ENCODE measurements around the gene AGAP6. TPM values are rescaled to one million over a fixed set of nuclear protein-coding genes. Genes with fewer than 3 reads are reported as not detected.
"Not testable (repeated sequence)": the region's sequence is repeated elsewhere in the genome, so short reads cannot be mapped to it uniquely, and the experiment has no call there.

The AGAP6 gene
- total and polyA plus RNA-seq, 2 donors (not counting 3 experiments of a cell fraction or from before 2014, with no cell fraction given): 12.7 to 14.7 TPM

GRCh38 chr10:50020451-50021024 is 32.3 kb downstream of the AGAP6 start:
- H3K27ac ChIP-seq (ENCODE audit: insufficient read depth, low read depth, low read length); H3K9me3 ChIP-seq (replicated peaks; ENCODE audit: control insufficient read depth, insufficient read depth, low read length); BruUV-seq (replicated peaks); H3K36me3 ChIP-seq (ENCODE audit: control insufficient read depth in 2 of 2, extremely low read depth in 1 of 2, insufficient read depth in 2 of 2, low read length in 2 of 2); DNase-seq (ENCODE audit: low read depth, low spot score); H3K9ac ChIP-seq (replicated peaks; ENCODE audit: extremely low read depth, insufficient read depth, low read length); H2AFZ ChIP-seq (ENCODE audit: low read depth, low read length); H3K4me2 ChIP-seq (ENCODE audit: insufficient read depth, low read length); FAIRE-seq; POLR2A ChIA-PET; H3K27me3 ChIP-seq (ENCODE audit: control insufficient read depth in 2 of 2, insufficient read depth in 2 of 2, low read length in 2 of 2); H3K9me1 ChIP-seq (replicated peaks; ENCODE audit: control insufficient read depth, extremely low read depth, insufficient read depth, low read length); intact Hi-C loops (cut with micrococcal nuclease); dilution Hi-C loops (cut with MboI; ENCODE audit: extremely low pct_ligation_motif_present, low sequenced_read_pairs); CTCF ChIA-PET; H3K79me2 ChIP-seq (ENCODE audit: control insufficient read depth, insufficient read depth, low read length); H3K4me3 ChIP-seq (replicated peaks in 1 of 3; ENCODE audit: insufficient read depth in 1 of 3, low read depth in 1 of 3, low read length in 3 of 3); H3K4me1 ChIP-seq (ENCODE audit: control insufficient read depth, extremely low read depth, insufficient read depth, low read length); H4K20me1 ChIP-seq (replicated peaks; ENCODE audit: control insufficient read depth, extremely low read depth, insufficient read depth, low read length): not testable (repeated sequence)

DNA sequence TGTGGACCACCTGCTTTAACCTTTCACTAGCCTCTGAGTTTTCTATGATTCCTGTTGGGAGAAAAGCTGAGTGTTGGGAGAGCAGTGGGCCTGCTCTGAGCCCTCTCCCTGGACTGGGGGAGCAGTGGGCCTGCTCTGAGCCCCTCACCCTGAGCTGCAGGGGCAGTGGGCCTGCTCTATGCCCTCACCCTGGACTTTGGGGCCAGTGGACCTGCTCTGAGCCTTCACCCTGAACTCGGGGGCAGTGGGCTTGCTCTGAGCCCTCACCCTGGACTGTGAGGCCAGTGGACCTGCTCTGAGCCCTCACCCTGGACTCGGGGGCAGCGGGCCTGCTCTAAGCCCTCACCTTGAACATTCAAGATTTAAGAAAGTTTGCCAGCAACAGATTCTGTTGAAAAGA is 33.4 kb downstream of the AGAP6 start:
- no peak for FAIRE-seq
- no TSS peak for BruUV-seq (replicated peaks)

More for the DNA sequence above, 33.4 kb downstream of the AGAP6 start:
- DNase-seq (ENCODE audit: low read depth, low spot score): no peak
- Histone ChIP-seq H3K4me3 (replicated peaks in 1 of 3; ENCODE audit: insufficient read depth in 1 of 3, low read depth in 1 of 3, low read length in 3 of 3) (no peak overlapping the region), H3K36me3 (ENCODE audit: control insufficient read depth in 2 of 2, extremely low read depth in 1 of 2, insufficient read depth in 2 of 2, low read length in 2 of 2) (no peaks in the 10 kb centered on the region), H3K27ac (ENCODE audit: insufficient read depth, low read depth, low read length) (no peak overlapping the region), H3K4me1 (ENCODE audit: control insufficient read depth, extremely low read depth, insufficient read depth, low read length) (no peaks in the 10 kb centered on the region), H4K20me1 (replicated peaks; ENCODE audit: control insufficient read depth, extremely low read depth, insufficient read depth, low read length) (no peaks in the 10 kb centered on the region), H2AFZ (ENCODE audit: low read depth, low read length) (no peak overlapping the region), H3K9me1 (replicated peaks; ENCODE audit: control insufficient read depth, extremely low read depth, insufficient read depth, low read length) (no peaks in the 10 kb centered on the region), H3K27me3 (ENCODE audit: control insufficient read depth in 2 of 2, insufficient read depth in 2 of 2, low read length in 2 of 2) (peaks cover 4 to 6% of the 10 kb centered on the region in 2 experiments), H3K4me2 (ENCODE audit: insufficient read depth, low read length) (no peak overlapping the region), H3K9me3 (replicated peaks; ENCODE audit: control insufficient read depth, insufficient read depth, low read length) (no peaks in the 10 kb centered on the region), H3K79me2 (ENCODE audit: control insufficient read depth, insufficient read depth, low read length) (no peaks in the 10 kb centered on the region), H3K9ac (replicated peaks; ENCODE audit: extremely low read depth, insufficient read depth, low read length) (no peak overlapping the region)
- dilution Hi-C loops (cut with MboI; ENCODE audit: extremely low pct_ligation_motif_present, low sequenced_read_pairs): no loop called here
- TF ChIP-seq GATA2 (IDR thresholded peaks at IDR 0.05; ENCODE audit: insufficient read depth, insufficient read length, low read depth, low read length) (no peak), POLR2A (IDR thresholded peaks at IDR 0.05; ENCODE audit: low read depth, low read length) (no peak), FOS (IDR thresholded peaks at IDR 0.05; ENCODE audit: borderline replicate concordance, insufficient read depth, low read length) (no peak), MYC (IDR thresholded peaks at IDR 0.05; ENCODE audit: low read depth, low read length) (no peak), EZH2 (IDR thresholded peaks at IDR 0.05; ENCODE audit: borderline replicate concordance, low read depth, low read length, severe bottlenecking) (no peak), POLR2AphosphoS5 (IDR thresholded peaks at IDR 0.05; ENCODE audit: insufficient read depth, low read depth, low read length) (no peak), JUN (IDR thresholded peaks at IDR 0.05; ENCODE audit: borderline replicate concordance, insufficient read depth, insufficient read length, low read depth) (no peak), MAX (IDR thresholded peaks at IDR 0.05; ENCODE audit: insufficient read depth, insufficient read length) (no peak)
- TF ChIP-seq, protein P1, sequence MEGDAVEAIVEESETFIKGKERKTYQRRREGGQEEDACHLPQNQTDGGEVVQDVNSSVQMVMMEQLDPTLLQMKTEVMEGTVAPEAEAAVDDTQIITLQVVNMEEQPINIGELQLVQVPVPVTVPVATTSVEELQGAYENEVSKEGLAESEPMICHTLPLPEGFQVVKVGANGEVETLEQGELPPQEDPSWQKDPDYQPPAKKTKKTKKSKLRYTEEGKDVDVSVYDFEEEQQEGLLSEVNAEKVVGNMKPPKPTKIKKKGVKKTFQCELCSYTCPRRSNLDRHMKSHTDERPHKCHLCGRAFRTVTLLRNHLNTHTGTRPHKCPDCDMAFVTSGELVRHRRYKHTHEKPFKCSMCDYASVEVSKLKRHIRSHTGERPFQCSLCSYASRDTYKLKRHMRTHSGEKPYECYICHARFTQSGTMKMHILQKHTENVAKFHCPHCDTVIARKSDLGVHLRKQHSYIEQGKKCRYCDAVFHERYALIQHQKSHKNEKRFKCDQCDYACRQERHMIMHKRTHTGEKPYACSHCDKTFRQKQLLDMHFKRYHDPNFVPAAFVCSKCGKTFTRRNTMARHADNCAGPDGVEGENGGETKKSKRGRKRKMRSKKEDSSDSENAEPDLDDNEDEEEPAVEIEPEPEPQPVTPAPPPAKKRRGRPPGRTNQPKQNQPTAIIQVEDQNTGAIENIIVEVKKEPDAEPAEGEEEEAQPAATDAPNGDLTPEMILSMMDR (IDR thresholded peaks at IDR 0.05; ENCODE audit: extremely low read depth in 1 of 2, insufficient read depth in 1 of 2, low read depth in 1 of 2, low read length in 2 of 2): no peak
- intact Hi-C loops (cut with micrococcal nuclease): no loop called here
- ChIA-PET CTCF (no interaction called here), POLR2A (no interaction called here)
